Measurements from ENCODE around the gene MIPOL1. TPM values are rescaled to one million over a fixed set of nuclear protein-coding genes. Genes with fewer than 3 reads are reported as not detected.
A peak's percentile ranks its signal among the peaks of the same experiment; 100 is the strongest.
"Not testable (repeated sequence)": the region's sequence is repeated elsewhere in the genome, so short reads cannot be mapped to it uniquely, and the experiment has no call there.

MIPOL1 gene
- total and polyA plus RNA-seq, 2 experiments from 2014 or later: 5.7 to 5.9 TPM

GRCh38 chr14:37546621-37547447 is 349.1 kb downstream of the MIPOL1 start:
- no peaks in the 10 kb centered on the region for H4K20me1 ChIP-seq (ENCODE audit: insufficient read depth)
- no peak overlapping the region for H3K4me2 ChIP-seq (ENCODE audit: unreplicated experiment)
- H3K4me3 ChIP-seq: no peak overlapping the region
- no peaks in the 10 kb centered on the region for H3K4me1 ChIP-seq (ENCODE audit: insufficient read depth)
- H3K9ac ChIP-seq: no peak overlapping the region
- H3K27ac ChIP-seq: no peak overlapping the region
- H2AFZ ChIP-seq: no peak overlapping the region
- WGBS, 2 experiments (ENCODE audit: low coverage in 1 of 2, low lambda C conversion rate in 2 of 2, missing lambda C conversion rate in 2 of 2): 26 to 30% methylated on average over 6 of the region's 6 CpGs
- H3K36me3 ChIP-seq (ENCODE audit: low read depth): no peaks in the 10 kb centered on the region
- H3K27me3 ChIP-seq (replicated peaks; ENCODE audit: insufficient read depth): no peaks in the 10 kb centered on the region
- DNase-seq: no peak
- no peaks in the 10 kb centered on the region for H3F3A ChIP-seq (ENCODE audit: insufficient read depth)
- H3K79me2 ChIP-seq (ENCODE audit: insufficient read depth): no peaks in the 10 kb centered on the region
- no peaks in the 10 kb centered on the region for H3K9me3 ChIP-seq (ENCODE audit: low read depth)
- H3K9me2 ChIP-seq (ENCODE audit: insufficient read depth): no peaks in the 10 kb centered on the region
- in situ Hi-C loops (cut with MboI): no loop called here
- no peak for TF ChIP-seq EZH2phosphoT487 (IDR thresholded peaks at IDR 0.05; ENCODE audit: insufficient read depth, low read depth)
- TF ChIP-seq EZH2 (IDR thresholded peaks at IDR 0.05; ENCODE audit: insufficient read depth, poor library complexity, severe bottlenecking): no peak

GRCh38 chr14:37550511-37550910 is 352.8 kb downstream of the MIPOL1 start:
- TF ChIP-seq EZH2 (IDR thresholded peaks at IDR 0.05; ENCODE audit: insufficient read depth, poor library complexity, severe bottlenecking) (no peak), EZH2phosphoT487 (IDR thresholded peaks at IDR 0.05; ENCODE audit: insufficient read depth, low read depth) (no peak)
- Histone ChIP-seq H3K4me3 (no peak overlapping the region), H3K79me2 (ENCODE audit: insufficient read depth) (no peaks in the 10 kb centered on the region), H3K4me2 (ENCODE audit: unreplicated experiment) (no peak overlapping the region), H3K9ac (no peak overlapping the region), H3K27ac (no peak overlapping the region), H3F3A (ENCODE audit: insufficient read depth) (no peaks in the 10 kb centered on the region), H3K9me3 (ENCODE audit: low read depth) (no peaks in the 10 kb centered on the region), H3K36me3 (ENCODE audit: low read depth) (no peaks in the 10 kb centered on the region), H4K20me1 (ENCODE audit: insufficient read depth) (no peaks in the 10 kb centered on the region), H3K9me2 (ENCODE audit: insufficient read depth) (no peaks in the 10 kb centered on the region), H2AFZ (no peak overlapping the region), H3K4me1 (ENCODE audit: insufficient read depth) (no peaks in the 10 kb centered on the region), H3K27me3 (replicated peaks; ENCODE audit: insufficient read depth) (no peaks in the 10 kb centered on the region)
- in situ Hi-C loops (cut with MboI): no loop called here
- DNase-seq: peak; percentile 33
- 34 to 37% methylated on average over 5 of the region's 5 CpGs for WGBS, 2 experiments (ENCODE audit: low coverage in 1 of 2, low lambda C conversion rate in 2 of 2, missing lambda C conversion rate in 2 of 2)

- Histone ChIP-seq H3K36me3 (ENCODE audit: low read depth) (no peaks in the 10 kb centered on the region), H3F3A (ENCODE audit: insufficient read depth) (no peaks in the 10 kb centered on the region), H4K20me1 (ENCODE audit: insufficient read depth) (no peaks in the 10 kb centered on the region), H3K4me1 (ENCODE audit: insufficient read depth) (no peaks in the 10 kb centered on the region), H3K9ac (no peak overlapping the region), H3K27me3 (replicated peaks; ENCODE audit: insufficient read depth) (no peaks in the 10 kb centered on the region), H3K79me2 (ENCODE audit: insufficient read depth) (no peaks in the 10 kb centered on the region), H3K9me3 (ENCODE audit: low read depth) (no peaks in the 10 kb centered on the region), H3K4me2 (ENCODE audit: unreplicated experiment) (no peak overlapping the region), H2AFZ (no peak overlapping the region), H3K9me2 (ENCODE audit: insufficient read depth) (no peaks in the 10 kb centered on the region), H3K4me3 (no peak overlapping the region), H3K27ac (no peak overlapping the region)
- no peak for TF ChIP-seq EZH2 (IDR thresholded peaks at IDR 0.05; ENCODE audit: insufficient read depth, poor library complexity, severe bottlenecking)
- TF ChIP-seq EZH2phosphoT487 (IDR thresholded peaks at IDR 0.05; ENCODE audit: insufficient read depth, low read depth): no peak
- in situ Hi-C loops (cut with MboI): no loop called here
- WGBS, 2 experiments (ENCODE audit: low coverage in 1 of 2, low lambda C conversion rate in 2 of 2, missing lambda C conversion rate in 2 of 2): 87 to 88% methylated on average over 1 of the region's 1 CpG
- no peak for DNase-seq
Observed at GRCh38 chr14:37551119-37551518, 353.4 kb downstream of the MIPOL1 start.

GRCh38 chr14:37553935-37554550 is 356.3 kb downstream of the MIPOL1 start:
- Histone ChIP-seq H3K4me2 (ENCODE audit: unreplicated experiment) (no peak overlapping the region), H3K36me3 (ENCODE audit: low read depth) (no peaks in the 10 kb centered on the region), H3F3A (ENCODE audit: insufficient read depth) (no peaks in the 10 kb centered on the region), H3K9ac (no peak overlapping the region), H3K27ac (no peak overlapping the region), H3K4me1 (ENCODE audit: insufficient read depth) (no peaks in the 10 kb centered on the region), H2AFZ (no peak overlapping the region), H3K27me3 (replicated peaks; ENCODE audit: insufficient read depth) (no peaks in the 10 kb centered on the region), H4K20me1 (ENCODE audit: insufficient read depth) (no peaks in the 10 kb centered on the region), H3K79me2 (ENCODE audit: insufficient read depth) (no peaks in the 10 kb centered on the region), H3K9me3 (ENCODE audit: low read depth) (no peaks in the 10 kb centered on the region), H3K9me2 (ENCODE audit: insufficient read depth) (no peaks in the 10 kb centered on the region), H3K4me3 (no peak overlapping the region)
- in situ Hi-C loops (cut with MboI): no loop called here
- 80 to 89% methylated on average over 1 of the region's 1 CpG for WGBS, 2 experiments (ENCODE audit: low coverage in 1 of 2, low lambda C conversion rate in 2 of 2, missing lambda C conversion rate in 2 of 2)
- TF ChIP-seq EZH2 (IDR thresholded peaks at IDR 0.05; ENCODE audit: insufficient read depth, poor library complexity, severe bottlenecking): no peak
- TF ChIP-seq EZH2phosphoT487 (IDR thresholded peaks at IDR 0.05; ENCODE audit: insufficient read depth, low read depth): no peak
- DNase-seq: no peak

- in situ Hi-C loops (cut with MboI); H3K36me3 ChIP-seq (ENCODE audit: low read depth); H3K9me2 ChIP-seq (ENCODE audit: insufficient read depth); H3K4me2 ChIP-seq (ENCODE audit: unreplicated experiment); H3K27me3 ChIP-seq (replicated peaks; ENCODE audit: insufficient read depth); H3K79me2 ChIP-seq (ENCODE audit: insufficient read depth); H2AFZ ChIP-seq; H3K9ac ChIP-seq; DNase-seq; H3K4me3 ChIP-seq; H3K9me3 ChIP-seq (ENCODE audit: low read depth); H4K20me1 ChIP-seq (ENCODE audit: insufficient read depth); H3K27ac ChIP-seq; H3F3A ChIP-seq (ENCODE audit: insufficient read depth); H3K4me1 ChIP-seq (ENCODE audit: insufficient read depth): not testable (repeated sequence)
- 82% methylated on average over 24 of the region's 33 CpGs; no CpG with 5 or more reads in 1 of the 2 experiments for WGBS, 2 experiments (ENCODE audit: low coverage in 1 of 2, low lambda C conversion rate in 2 of 2, missing lambda C conversion rate in 2 of 2)
Observed at GRCh38 chr14:37555596-37555995, 357.9 kb downstream of the MIPOL1 start.
